ENCODE data around the gene KCNQ1. TPM values are rescaled to one million over a fixed set of nuclear protein-coding genes. Genes with fewer than 3 reads are reported as not detected.

The KCNQ1 gene
- total and polyA plus RNA-seq, 4 donors, result 15.4 to 41.7 (median 26.2) TPM

DNA sequence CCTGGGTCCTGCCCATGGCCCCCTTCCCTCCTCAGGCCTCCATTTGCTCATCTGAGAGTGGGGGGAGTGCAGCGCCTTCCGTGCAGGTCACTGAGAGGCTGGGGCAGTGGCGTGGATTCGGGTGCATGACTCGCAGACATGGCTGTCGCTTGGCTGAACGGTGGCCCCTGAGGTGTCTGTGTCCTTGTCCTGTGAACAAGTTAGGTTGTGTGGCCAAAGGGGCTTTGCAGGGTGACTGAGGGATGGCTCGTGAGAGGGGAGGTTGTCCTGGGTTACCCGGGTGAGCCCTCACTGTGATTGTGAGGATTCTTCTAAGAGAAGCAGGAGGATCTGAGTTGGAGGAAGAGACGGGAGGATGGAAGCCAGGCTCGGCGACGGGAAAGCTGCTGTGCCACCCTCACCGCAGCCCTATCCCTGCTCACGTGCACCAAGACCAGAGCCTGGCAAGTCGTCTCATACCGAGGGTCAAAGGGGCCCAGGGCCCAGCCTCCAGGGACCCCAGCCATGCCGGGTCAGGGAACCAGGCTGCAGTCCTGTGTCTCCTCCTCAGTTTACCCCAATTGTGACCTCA lies 79.1 kb downstream of the KCNQ1 start:
- H3K4me1 ChIP-seq (ENCODE audit: control insufficient read depth in 5 of 5, insufficient read depth in 5 of 5, low read length in 5 of 5), result peaks cover 0 to 2% (median 0%) of the 10 kb centered on the region in 5 donors
- DNase-seq (no peak), ATAC-seq (ENCODE audit: insufficient read depth, low FRiP score) (no peak)
- 88 to 89% methylated on average over 18 of the region's 18 CpGs for WGBS, 2 donors
- no peak overlapping the region for H3K9ac ChIP-seq (ENCODE audit: insufficient read depth in 1 of 2, low read length in 2 of 2)
- H3K36me3 ChIP-seq (ENCODE audit: control insufficient read depth in 4 of 4, insufficient read depth in 4 of 4, low read length in 4 of 4), result no peaks in the 10 kb centered on the region
- H3K4me3 ChIP-seq, result no peak overlapping the region
- H3K27ac ChIP-seq (ENCODE audit: low read depth in 1 of 2, low read length in 1 of 2), result no peak overlapping the region
- H3K9me3 ChIP-seq (ENCODE audit: control insufficient read depth in 4 of 4, insufficient read depth in 3 of 4, low read length in 3 of 4), result no peaks in the 10 kb centered on the region
- no peaks in the 10 kb centered on the region for H3K27me3 ChIP-seq (ENCODE audit: control insufficient read depth in 3 of 3, insufficient read depth in 3 of 3, low read length in 2 of 3)
- TF ChIP-seq, protein P1, sequence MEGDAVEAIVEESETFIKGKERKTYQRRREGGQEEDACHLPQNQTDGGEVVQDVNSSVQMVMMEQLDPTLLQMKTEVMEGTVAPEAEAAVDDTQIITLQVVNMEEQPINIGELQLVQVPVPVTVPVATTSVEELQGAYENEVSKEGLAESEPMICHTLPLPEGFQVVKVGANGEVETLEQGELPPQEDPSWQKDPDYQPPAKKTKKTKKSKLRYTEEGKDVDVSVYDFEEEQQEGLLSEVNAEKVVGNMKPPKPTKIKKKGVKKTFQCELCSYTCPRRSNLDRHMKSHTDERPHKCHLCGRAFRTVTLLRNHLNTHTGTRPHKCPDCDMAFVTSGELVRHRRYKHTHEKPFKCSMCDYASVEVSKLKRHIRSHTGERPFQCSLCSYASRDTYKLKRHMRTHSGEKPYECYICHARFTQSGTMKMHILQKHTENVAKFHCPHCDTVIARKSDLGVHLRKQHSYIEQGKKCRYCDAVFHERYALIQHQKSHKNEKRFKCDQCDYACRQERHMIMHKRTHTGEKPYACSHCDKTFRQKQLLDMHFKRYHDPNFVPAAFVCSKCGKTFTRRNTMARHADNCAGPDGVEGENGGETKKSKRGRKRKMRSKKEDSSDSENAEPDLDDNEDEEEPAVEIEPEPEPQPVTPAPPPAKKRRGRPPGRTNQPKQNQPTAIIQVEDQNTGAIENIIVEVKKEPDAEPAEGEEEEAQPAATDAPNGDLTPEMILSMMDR (IDR thresholded peaks at IDR 0.05; ENCODE audit: control extremely low read depth, extremely low read depth), result no peak

DNA sequence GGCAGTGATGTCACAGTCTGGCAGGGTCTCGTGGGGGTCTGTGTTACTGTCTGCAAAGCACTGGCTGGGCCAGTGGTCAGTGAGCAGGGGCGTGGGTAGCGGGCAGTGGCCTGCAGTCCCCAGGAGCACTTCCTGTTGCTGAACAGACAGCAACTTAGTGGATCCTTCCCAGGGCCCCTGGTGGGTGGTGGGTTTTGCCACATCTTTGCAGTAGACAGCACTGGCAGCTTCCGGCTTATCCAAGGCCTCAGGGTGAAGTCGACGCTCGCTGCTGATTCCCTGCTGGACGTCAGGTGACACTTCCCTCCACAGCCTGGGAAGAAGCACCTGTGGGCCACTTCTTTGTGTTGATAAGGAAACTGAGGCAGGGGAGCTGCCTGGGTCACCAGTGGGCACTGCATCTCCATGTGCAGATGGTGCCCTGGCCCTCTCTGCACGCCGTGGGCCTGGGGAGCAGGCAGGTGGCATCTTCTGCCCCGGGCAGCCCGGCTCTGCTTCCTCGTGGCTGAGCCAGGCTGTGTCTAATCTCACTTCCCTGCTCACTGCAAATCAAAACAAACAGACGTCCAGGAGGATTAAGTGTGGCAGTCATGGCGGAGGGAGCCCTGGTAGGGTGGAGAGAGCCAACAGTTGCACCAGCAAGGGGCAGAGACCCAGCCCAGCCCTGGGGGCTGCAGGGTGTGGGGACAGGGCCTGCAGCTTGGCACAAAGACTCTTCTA lies 79.8 kb downstream of the KCNQ1 start:
- H3K9ac ChIP-seq (ENCODE audit: insufficient read depth in 1 of 2, low read length in 2 of 2), result no peak overlapping the region
- DNase-seq (peak in 1 of 3 donors; percentile 10), ATAC-seq (ENCODE audit: insufficient read depth, low FRiP score) (no peak)
- peaks cover 0 to 2% (median 0%) of the 10 kb centered on the region in 5 donors for H3K4me1 ChIP-seq (ENCODE audit: control insufficient read depth in 5 of 5, insufficient read depth in 5 of 5, low read length in 5 of 5)
- H3K9me3 ChIP-seq (ENCODE audit: control insufficient read depth in 4 of 4, insufficient read depth in 3 of 4, low read length in 3 of 4), result no peaks in the 10 kb centered on the region
- no peak overlapping the region for H3K4me3 ChIP-seq
- WGBS, 2 donors, result 73 to 81% methylated on average over 15 of the region's 15 CpGs
- TF ChIP-seq, protein P1 (IDR thresholded peaks at IDR 0.05; ENCODE audit: control extremely low read depth, extremely low read depth), result no peak
- no peaks in the 10 kb centered on the region for H3K27me3 ChIP-seq (ENCODE audit: control insufficient read depth in 3 of 3, insufficient read depth in 3 of 3, low read length in 2 of 3)
- H3K27ac ChIP-seq (ENCODE audit: low read depth in 1 of 2, low read length in 1 of 2), result no peak overlapping the region
- no peaks in the 10 kb centered on the region for H3K36me3 ChIP-seq (ENCODE audit: control insufficient read depth in 4 of 4, insufficient read depth in 4 of 4, low read length in 4 of 4)

DNA sequence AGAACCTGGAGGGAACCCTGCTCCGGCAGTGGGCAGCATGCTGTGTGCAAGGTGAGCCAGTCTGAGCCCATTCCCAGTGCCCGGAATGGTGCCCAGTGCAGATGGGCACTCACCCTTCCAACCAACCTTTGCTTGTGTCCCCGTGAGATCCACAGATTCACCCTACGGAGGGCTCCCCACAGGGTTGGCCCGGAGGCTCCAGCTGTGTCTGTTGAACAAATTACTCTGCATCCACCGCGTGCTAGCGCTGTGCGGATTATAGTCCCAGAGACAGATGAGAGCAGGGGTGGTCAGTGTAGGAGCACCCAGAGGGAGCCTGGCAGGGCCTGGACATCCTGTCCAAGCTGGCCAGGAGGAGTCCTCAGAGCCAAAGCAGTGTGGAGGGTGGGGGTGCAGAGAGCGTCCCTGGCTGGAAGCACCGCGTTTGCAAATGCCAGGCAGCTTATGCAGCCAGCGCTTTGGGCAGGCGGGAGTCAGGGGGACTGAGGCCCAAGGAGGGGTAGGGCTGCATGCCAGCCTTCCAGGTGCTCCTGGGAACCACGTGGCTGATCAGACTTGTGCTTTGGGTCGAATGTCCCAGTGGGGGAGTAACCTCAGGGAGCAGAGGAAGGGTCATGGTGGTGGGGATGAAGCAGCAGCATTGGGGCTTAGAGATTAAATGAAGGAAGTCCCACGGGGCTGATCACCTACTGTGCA lies 80.5 kb downstream of the KCNQ1 start:
- no peak overlapping the region for H3K4me3 ChIP-seq
- TF ChIP-seq, protein P1 (IDR thresholded peaks at IDR 0.05; ENCODE audit: control extremely low read depth, extremely low read depth), result no peak
- peak in 1 of 3 donors; percentile 14 for DNase-seq
- no peaks in the 10 kb centered on the region for H3K36me3 ChIP-seq (ENCODE audit: control insufficient read depth in 4 of 4, insufficient read depth in 4 of 4, low read length in 4 of 4)
- peaks cover 0 to 2% (median 0%) of the 10 kb centered on the region in 5 donors for H3K4me1 ChIP-seq (ENCODE audit: control insufficient read depth in 5 of 5, insufficient read depth in 5 of 5, low read length in 5 of 5)
- no peak for ATAC-seq (ENCODE audit: insufficient read depth, low FRiP score)
- no peaks in the 10 kb centered on the region for H3K9me3 ChIP-seq (ENCODE audit: control insufficient read depth in 4 of 4, insufficient read depth in 3 of 4, low read length in 3 of 4)
- H3K9ac ChIP-seq (ENCODE audit: insufficient read depth in 1 of 2, low read length in 2 of 2), result no peak overlapping the region
- no peaks in the 10 kb centered on the region for H3K27me3 ChIP-seq (ENCODE audit: control insufficient read depth in 3 of 3, insufficient read depth in 3 of 3, low read length in 2 of 3)
- H3K27ac ChIP-seq (ENCODE audit: low read depth in 1 of 2, low read length in 1 of 2), result no peak overlapping the region
- WGBS, 2 donors, result 83 to 88% methylated on average over 17 of the region's 17 CpGs
